Activated CD4-positive, CD25-positive, alpha-beta regulatory T cell treated with anti-CD3 and anti-CD28 coated beads, Interleukin-2, amount 50 U/mL, for 16 hours (primary cell): ENCODE data around the gene SEMA3B.
"Not testable (repeated sequence)": the region's sequence is repeated elsewhere in the genome, so short reads cannot be mapped to it uniquely, and the experiment has no call there.

Experiments used
- DNase-seq: peaks from one replicate; pipeline ENCODE4 v3.0.0-alpha.2; 2020; ENCODE audit warnings: low read depth, low spot score

Gene SEMA3B

GRCh38 chr3:50268703-50269451 lies at the start of gene SEMA3B:
SEMA3B (plus strand) TSS chr3:50269147; CDS start chr3:50269241, 94 bp downstream.
- no peak for DNase-seq

- no peak for DNase-seq
Observed at GRCh38 chr3:50219285-50219684, 49.7 kb upstream of the SEMA3B start.

DNA sequence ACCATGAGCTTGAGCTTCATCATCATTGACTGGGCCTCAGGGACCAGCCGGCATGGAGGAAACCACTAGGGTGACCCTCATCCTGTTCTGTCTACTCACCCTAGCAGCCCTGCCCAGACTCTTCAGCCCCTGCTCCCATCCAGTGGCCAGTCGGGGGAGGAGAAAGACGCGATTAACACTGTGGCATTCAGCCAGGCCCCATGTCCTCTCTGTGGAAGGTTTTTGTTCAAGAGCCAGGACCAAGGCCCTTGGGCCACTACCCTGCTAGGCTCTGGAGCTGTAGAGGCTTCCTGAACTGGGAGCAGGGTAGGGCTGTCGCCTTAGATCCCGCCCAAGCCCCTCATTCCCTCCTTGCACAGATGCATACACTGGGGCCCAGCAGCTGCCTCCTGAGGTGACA lies 48.8 kb upstream of the SEMA3B start:
- DNase-seq, result no peak

DNA sequence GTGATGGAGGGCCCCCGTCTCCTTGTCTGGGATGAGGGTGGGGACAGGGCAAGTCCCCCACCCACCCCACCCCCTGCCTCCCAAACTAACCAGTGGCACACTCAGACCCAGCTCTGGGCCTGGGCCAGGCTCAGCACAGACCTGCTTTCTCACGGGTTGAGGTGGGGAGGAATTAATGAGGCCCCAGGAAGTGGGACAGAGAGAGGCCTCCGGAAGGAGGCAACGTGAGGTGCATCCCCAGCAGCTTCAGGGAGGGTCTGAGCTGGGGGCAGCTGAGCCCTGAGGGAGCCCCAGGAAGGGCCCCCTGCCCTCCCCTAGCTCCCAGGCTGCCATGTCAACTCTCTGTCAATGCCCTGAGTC lies 47.9 kb upstream of the SEMA3B start:
- DNase-seq, result no peak

DNA sequence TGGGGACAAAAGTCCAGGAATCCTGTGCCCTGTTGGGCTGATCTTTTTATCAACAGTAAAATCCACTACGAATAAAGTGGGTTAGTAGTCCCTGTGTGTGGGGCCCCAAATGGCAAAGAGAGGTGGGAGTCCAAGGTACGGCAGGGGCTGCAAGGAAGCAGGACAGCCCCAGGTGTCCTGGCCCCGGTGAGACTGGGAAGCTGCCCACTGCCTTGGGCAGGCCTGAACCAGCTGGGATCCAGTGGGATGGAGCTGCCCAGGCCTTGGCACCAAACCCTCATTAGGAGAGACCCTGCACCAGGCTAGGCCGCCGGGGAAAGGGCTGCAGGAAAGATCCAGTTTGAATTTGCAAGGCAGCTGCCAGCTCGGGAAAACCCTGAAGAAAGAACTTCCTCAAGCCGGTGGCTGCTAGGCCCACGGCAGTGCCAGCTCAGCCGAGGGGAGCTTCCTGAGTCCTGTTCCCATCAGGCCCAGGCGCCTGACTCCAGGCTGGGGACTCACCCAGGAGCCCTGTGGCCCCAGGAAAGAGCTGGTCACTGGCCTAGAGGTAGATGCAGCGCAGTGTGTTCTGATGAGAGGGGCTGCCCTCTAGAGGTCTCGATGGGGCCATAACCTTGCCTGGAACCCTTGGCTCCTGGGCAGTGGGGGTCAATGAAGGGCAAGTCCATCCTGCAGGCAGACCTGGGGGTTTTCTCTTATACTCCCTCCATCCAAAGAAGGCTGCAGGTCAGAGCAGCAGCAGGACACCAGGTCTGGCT lies 47.4 kb upstream of the SEMA3B start:
- DNase-seq, result no peak

- DNase-seq, result no peak
Observed at GRCh38 chr3:50222169-50222528, 46.8 kb upstream of the SEMA3B start.

GRCh38 chr3:50224639-50225038 lies 44.3 kb upstream of the SEMA3B start:
- no peak for DNase-seq

DNA sequence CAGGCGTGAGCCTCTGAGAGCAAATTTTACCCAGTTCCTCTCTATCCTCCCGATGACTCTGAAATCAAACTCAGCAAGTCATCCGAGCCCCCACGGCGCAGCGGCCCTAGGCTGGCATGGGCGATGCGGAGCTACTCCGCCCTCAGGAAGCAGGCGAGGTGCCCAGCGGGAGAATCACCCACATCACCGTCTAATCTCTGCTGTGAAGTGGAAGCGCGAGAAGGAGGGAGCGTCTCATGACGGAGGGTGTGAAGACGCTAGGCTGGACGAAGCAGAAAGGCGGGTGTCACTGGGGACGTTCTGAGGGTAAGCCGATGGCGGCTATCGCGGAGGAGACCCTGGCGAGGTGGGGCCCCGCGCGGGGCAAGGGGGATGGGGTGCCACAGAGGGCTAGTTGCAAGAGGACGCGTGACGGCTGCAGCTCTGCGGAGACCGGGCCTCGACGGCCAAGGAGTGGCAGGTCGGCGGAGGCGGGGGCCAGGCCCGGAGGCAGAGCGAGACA lies 42.0 kb upstream of the SEMA3B start:
- DNase-seq, result no peak

DNA sequence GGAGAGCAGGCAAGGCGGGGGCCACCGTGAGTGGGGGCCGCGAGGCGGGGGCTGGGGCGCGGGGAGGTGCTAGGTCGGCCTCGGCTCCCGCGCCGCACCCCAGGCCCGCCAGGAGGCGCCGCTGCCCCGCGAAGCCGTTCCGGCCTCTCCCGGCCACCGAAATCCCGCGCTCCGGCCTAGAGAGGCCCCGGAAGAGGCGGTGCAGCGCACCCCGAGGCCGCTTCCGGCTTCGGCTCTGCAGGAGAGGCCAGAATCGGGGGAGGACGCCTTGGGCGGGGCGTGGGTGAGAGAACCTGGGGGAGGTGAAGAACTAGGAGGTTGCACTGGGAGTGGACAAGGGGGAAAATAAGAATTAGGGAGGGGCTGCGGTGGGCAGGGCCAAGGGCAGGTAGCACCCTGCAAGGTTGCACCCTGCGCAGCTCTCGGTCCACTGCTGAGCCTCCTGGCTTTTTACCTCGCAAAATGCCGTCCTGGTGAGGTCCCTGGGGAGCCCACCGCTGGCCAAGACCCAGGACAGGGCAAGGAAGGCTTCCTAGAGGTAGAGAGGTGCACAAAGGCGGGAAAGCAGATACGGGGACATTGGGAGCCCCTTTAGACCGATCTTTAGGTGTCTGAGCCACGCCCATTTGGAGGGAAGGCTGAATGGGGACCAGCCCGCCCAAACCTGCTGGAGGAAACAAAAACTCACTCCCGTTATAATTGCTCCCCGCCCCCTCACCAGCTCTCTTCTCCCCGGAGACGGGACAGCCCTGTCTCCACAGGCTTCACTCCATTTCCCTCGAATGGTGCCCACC lies 41.4 kb upstream of the SEMA3B start:
- DNase-seq, result peak; percentile 77

DNA sequence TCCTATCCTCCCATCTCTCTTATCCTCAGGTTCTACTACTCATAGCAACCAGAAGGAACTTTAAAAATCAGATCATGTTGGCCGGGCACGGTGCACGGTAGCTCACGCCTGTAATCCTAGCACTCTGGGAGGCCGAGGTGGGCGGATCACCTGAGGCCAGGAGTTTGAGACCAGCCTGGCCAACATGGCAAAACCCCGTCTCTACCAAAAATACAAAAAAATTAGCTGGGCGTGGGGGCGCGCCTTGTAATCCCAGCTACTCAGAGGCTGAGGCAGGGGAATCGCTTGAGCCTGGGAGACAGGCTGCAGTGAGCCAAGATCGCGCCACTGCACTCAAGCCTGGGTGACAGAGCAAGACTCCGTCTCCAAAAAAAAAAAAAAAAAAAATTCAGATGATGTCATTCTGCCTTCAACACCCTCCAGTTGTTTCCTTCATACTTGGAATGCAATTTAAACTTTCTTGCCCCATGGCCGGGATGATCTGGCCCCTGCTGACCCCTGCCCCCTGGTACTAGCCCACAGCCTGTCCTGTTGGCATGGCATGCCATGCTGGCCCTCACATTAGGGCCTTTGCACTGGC lies 40.7 kb upstream of the SEMA3B start:
- DNase-seq, result not testable (repeated sequence)

DNA sequence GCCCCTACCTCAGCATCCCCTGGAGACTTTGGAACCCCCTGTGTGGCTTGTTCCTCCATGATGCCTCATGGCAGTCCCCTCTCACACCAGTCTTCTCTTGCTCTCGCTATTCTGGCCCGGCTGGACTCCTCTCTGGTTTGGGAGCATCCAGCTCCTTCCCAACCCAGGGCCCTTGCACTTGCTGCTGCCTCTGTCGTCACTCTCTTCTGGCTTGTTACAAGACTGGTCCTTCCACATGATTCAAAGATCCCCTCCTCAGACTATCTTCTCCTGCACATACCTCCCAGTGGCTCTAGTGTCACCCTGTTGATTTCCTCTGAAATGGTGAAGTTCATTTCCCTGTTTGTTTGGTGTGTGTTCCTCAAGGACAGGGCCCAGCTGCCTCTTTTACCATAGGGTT lies 39.5 kb upstream of the SEMA3B start:
- no peak for DNase-seq

DNA sequence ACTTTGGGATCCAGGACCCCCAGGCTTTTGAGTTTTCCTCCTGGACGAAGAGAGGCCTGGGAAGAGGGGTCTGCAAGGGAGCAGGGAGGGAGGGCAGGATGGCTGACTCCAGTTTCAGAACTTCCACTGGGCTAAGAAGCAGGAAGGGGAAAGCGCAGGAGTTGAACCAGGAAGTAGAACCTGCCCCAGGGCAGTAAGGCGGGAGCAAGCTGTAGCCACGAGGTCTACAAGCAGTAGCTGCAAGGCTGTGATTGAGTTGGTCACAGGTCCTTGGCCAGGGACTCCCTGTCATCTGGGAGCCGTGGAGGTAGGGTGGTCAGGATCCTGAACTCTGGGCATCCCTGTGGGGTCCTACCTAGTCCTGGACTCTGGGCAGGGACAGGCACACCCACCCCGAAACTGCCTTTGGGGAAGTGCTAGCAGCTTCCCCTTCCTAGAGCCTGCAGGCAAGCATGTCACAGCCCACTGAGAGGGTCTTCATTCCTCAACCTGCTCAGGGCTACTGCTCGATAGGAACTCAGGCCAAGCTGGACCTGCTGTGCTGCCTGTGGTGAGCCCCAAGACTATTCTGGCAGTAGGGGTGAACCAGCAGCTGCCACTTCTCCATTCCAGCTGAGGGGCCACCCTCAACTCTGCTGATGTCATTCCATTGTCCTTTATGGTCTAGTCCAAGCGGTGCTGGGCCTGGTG lies 38.7 kb upstream of the SEMA3B start:
- DNase-seq, result no peak

- DNase-seq, result no peak
Observed at GRCh38 chr3:50230794-50231125, 38.2 kb upstream of the SEMA3B start.

- DNase-seq, result no peak
Observed at GRCh38 chr3:50231581-50231980, 37.4 kb upstream of the SEMA3B start.

- no peak for DNase-seq
Observed at GRCh38 chr3:50232303-50232702, 36.6 kb upstream of the SEMA3B start.

DNA sequence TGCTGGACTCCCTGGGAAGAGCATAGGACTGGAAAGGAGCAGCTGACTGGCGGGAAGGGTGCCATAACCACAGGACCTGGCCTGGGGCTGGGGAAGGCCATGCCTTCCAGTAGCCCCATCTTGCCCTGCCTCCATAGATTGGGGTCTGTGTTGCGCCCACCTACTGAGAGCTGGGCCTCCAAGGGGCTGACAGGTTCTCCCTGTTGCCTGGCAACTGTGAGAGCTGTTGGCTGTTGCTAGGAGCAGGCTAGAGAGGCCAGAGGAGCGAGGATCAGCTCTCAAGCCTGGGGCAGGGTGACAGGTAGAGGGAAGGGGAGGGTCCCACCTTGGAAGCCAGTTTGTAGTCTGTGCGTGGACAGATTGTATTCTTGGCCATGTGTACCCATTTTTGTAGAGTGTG lies 35.8 kb upstream of the SEMA3B start:
- DNase-seq, result no peak

GRCh38 chr3:50235716-50236483 lies 33.0 kb upstream of the SEMA3B start, which contains the start of gene GNAI2:
GNAI2 (plus strand) TSS chr3:50236204; CDS start chr3:50236336, 132 bp downstream.
- DNase-seq, result peak; percentile 95

DNA sequence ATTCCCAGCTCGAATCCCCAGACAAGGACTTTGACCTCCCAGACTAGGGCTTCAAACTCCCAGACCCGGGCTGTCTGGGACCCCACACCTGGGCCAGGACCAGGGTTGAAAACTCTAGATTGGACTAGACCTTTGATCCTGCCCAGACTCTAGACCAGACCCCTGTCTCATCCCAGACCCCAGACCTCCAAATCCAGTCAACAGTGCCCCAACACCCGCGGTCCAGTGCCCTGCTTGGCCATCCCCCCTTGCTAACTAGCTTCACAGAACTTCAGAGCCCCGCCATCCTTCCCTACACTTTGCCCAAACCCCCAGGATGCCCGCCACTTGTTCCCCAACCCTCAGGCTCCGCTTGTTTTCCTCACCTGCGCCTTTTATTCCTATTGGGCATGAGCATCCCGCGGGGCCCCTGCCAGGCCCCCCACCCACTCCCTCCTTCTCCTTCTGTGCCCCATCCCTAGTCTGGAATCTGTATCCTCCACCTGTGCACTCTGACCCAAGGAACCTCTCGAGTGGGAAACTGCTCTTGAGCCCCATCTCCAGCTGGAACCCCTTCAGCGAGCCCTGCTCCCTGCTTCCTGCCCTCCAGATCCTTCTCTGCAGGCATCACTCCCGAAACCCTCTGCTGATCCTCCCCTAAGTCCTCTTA lies 32.3 kb upstream of the SEMA3B start:
- DNase-seq, result no peak

DNA sequence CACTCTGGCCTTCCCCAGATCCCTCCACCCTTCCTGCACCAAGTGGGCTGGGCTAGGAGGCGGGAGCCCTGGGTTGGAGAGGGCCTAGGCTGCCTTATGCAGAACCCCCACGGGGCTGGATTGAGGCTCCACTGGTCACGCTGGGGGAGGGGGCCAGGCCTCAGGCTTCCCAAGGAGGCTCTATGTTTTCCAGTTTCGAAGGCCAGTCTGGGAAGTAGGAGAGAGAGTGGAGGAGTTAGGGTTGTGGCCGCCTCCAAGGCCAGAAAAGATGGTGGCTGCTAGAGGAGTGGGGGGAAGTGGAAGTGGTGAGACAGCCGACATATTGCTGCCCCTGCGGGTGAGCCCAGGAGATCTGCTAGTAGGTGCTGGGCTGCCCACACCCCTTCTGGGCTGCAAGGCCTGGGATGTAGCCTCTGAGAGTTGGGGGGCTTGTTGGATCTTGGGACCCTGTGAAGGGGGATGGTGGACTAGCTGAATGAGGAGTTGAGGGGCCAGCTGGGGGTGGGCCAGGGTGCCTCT lies 31.8 kb upstream of the SEMA3B start:
- no peak for DNase-seq
